Measurements from ENCODE around the gene GPX6. TPM values are rescaled to one million over a fixed set of nuclear protein-coding genes. Genes with fewer than 3 reads are reported as not detected.

GPX6 gene
- total and polyA plus RNA-seq, 2 donors (not counting 3 experiments of a cell fraction or from before 2014, with no cell fraction given) = not detected

GRCh38 chr6:28530777-28531176 lies 15.2 kb upstream of the GPX6 start:
- no TSS peak for BruUV-seq (replicated peaks)
- H3K4me3 ChIP-seq (replicated peaks in 1 of 3; ENCODE audit: insufficient read depth in 1 of 3, low read depth in 1 of 3, low read length in 3 of 3) = no peak overlapping the region
- CTCF ChIA-PET = no interaction called here
- H3K9ac ChIP-seq (replicated peaks; ENCODE audit: extremely low read depth, insufficient read depth, low read length) = no peak overlapping the region
- POLR2A ChIA-PET = interaction anchor here (0.7 kb wide), 1 partner anchor 469 kb away, joined by 8 read pairs; no protein-coding TSS in a partner anchor
- no peaks in the 10 kb centered on the region for H3K79me2 ChIP-seq (ENCODE audit: control insufficient read depth, insufficient read depth, low read length)
- no peaks in the 10 kb centered on the region for H3K9me3 ChIP-seq (replicated peaks; ENCODE audit: control insufficient read depth, insufficient read depth, low read length)
- intact Hi-C loops (cut with micrococcal nuclease) = no loop called here
- FAIRE-seq (no peak), DNase-seq (ENCODE audit: low read depth, low spot score) (no peak)
- no peak overlapping the region for H3K4me2 ChIP-seq (ENCODE audit: insufficient read depth, low read length)
- no peak for TF ChIP-seq POLR2A (IDR thresholded peaks at IDR 0.05; ENCODE audit: low read depth, low read length)
- no peak for TF ChIP-seq JUN (IDR thresholded peaks at IDR 0.05; ENCODE audit: borderline replicate concordance, insufficient read depth, insufficient read length, low read depth)
- no peaks in the 10 kb centered on the region for H4K20me1 ChIP-seq (replicated peaks; ENCODE audit: control insufficient read depth, extremely low read depth, insufficient read depth, low read length)
- H3K27me3 ChIP-seq (ENCODE audit: control insufficient read depth in 2 of 2, insufficient read depth in 2 of 2, low read length in 2 of 2) = no peaks in the 10 kb centered on the region
- H3K27ac ChIP-seq (ENCODE audit: insufficient read depth, low read depth, low read length) = no peak overlapping the region
- no peak overlapping the region for H2AFZ ChIP-seq (ENCODE audit: low read depth, low read length)
- H3K9me1 ChIP-seq (replicated peaks; ENCODE audit: control insufficient read depth, extremely low read depth, insufficient read depth, low read length) = no peaks in the 10 kb centered on the region
- dilution Hi-C loops (cut with MboI; ENCODE audit: extremely low pct_ligation_motif_present, low sequenced_read_pairs) = no loop called here
- no peaks in the 10 kb centered on the region for H3K36me3 ChIP-seq (ENCODE audit: control insufficient read depth in 2 of 2, extremely low read depth in 1 of 2, insufficient read depth in 2 of 2, low read length in 2 of 2)
- H3K4me1 ChIP-seq (ENCODE audit: control insufficient read depth, extremely low read depth, insufficient read depth, low read length) = no peaks in the 10 kb centered on the region

GRCh38 chr6:28525496-28526039 lies 10.0 kb upstream of the GPX6 start, which contains the start of gene GPX5:
TSS of gene GPX5 (plus strand) at chr6:28525881. CDS start at chr6:28526014, 133 bp downstream.
- H3K36me3 ChIP-seq (ENCODE audit: control insufficient read depth in 2 of 2, extremely low read depth in 1 of 2, insufficient read depth in 2 of 2, low read length in 2 of 2) = no peaks in the 10 kb centered on the region
- H3K9me3 ChIP-seq (replicated peaks; ENCODE audit: control insufficient read depth, insufficient read depth, low read length) = no peaks in the 10 kb centered on the region
- no peak within 1 kb of the TSS for H3K4me3 ChIP-seq (replicated peaks in 1 of 3; ENCODE audit: insufficient read depth in 1 of 3, low read depth in 1 of 3, low read length in 3 of 3)
- DNase-seq (ENCODE audit: low read depth, low spot score) (no peak), FAIRE-seq (no peak)
- POLR2A ChIA-PET = no interaction called here
- no peak within 1 kb of the TSS for H3K4me2 ChIP-seq (ENCODE audit: insufficient read depth, low read length)
- H3K9me1 ChIP-seq (replicated peaks; ENCODE audit: control insufficient read depth, extremely low read depth, insufficient read depth, low read length) = no peaks in the 10 kb centered on the region
- no peak within 1 kb of the TSS for H2AFZ ChIP-seq (ENCODE audit: low read depth, low read length)
- TF ChIP-seq GATA2 (IDR thresholded peaks at IDR 0.05; ENCODE audit: insufficient read depth, insufficient read length, low read depth, low read length) (no peak), JUN (IDR thresholded peaks at IDR 0.05; ENCODE audit: borderline replicate concordance, insufficient read depth, insufficient read length, low read depth) (no peak), POLR2AphosphoS5 (IDR thresholded peaks at IDR 0.05; ENCODE audit: insufficient read depth, low read depth, low read length) (no peak), MYC (IDR thresholded peaks at IDR 0.05; ENCODE audit: low read depth, low read length) (no peak), EZH2 (IDR thresholded peaks at IDR 0.05; ENCODE audit: borderline replicate concordance, low read depth, low read length, severe bottlenecking) (no peak), FOS (IDR thresholded peaks at IDR 0.05; ENCODE audit: borderline replicate concordance, insufficient read depth, low read length) (no peak), MAX (IDR thresholded peaks at IDR 0.05; ENCODE audit: insufficient read depth, insufficient read length) (no peak), POLR2A (IDR thresholded peaks at IDR 0.05; ENCODE audit: low read depth, low read length) (no peak), CTCF (IDR thresholded peaks at IDR 0.05; ENCODE audit: extremely low read depth in 1 of 2, insufficient read depth in 1 of 2, low read depth in 1 of 2, low read length in 2 of 2) (no peak)
- H3K27ac ChIP-seq (ENCODE audit: insufficient read depth, low read depth, low read length) = no peak within 1 kb of the TSS
- H3K4me1 ChIP-seq (ENCODE audit: control insufficient read depth, extremely low read depth, insufficient read depth, low read length) = no peaks in the 10 kb centered on the region
- H3K79me2 ChIP-seq (ENCODE audit: control insufficient read depth, insufficient read depth, low read length) = no peaks in the 10 kb centered on the region
- CTCF ChIA-PET = no interaction called here
- dilution Hi-C loops (cut with MboI; ENCODE audit: extremely low pct_ligation_motif_present, low sequenced_read_pairs) = no loop called here
- H3K9ac ChIP-seq (replicated peaks; ENCODE audit: extremely low read depth, insufficient read depth, low read length) = no peak within 1 kb of the TSS
- H3K27me3 ChIP-seq (ENCODE audit: control insufficient read depth in 2 of 2, insufficient read depth in 2 of 2, low read length in 2 of 2) = no peaks in the 10 kb centered on the region
- H4K20me1 ChIP-seq (replicated peaks; ENCODE audit: control insufficient read depth, extremely low read depth, insufficient read depth, low read length) = no peaks in the 10 kb centered on the region
- no TSS peak for BruUV-seq (replicated peaks)
- intact Hi-C loops (cut with micrococcal nuclease) = no loop called here

All from endothelial cell of umbilical vein (primary cell).